ENCODE measurements around the gene PAH.

Gene PAH

GRCh38 chr12:102806110-102806509 is 110.9 kb downstream of the PAH start:
- TF ChIP-seq, protein P1, sequence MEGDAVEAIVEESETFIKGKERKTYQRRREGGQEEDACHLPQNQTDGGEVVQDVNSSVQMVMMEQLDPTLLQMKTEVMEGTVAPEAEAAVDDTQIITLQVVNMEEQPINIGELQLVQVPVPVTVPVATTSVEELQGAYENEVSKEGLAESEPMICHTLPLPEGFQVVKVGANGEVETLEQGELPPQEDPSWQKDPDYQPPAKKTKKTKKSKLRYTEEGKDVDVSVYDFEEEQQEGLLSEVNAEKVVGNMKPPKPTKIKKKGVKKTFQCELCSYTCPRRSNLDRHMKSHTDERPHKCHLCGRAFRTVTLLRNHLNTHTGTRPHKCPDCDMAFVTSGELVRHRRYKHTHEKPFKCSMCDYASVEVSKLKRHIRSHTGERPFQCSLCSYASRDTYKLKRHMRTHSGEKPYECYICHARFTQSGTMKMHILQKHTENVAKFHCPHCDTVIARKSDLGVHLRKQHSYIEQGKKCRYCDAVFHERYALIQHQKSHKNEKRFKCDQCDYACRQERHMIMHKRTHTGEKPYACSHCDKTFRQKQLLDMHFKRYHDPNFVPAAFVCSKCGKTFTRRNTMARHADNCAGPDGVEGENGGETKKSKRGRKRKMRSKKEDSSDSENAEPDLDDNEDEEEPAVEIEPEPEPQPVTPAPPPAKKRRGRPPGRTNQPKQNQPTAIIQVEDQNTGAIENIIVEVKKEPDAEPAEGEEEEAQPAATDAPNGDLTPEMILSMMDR (conservative IDR thresholded peaks at IDR 0.05; ENCODE audit: low read length), result no peak
- no peak for TF ChIP-seq EZH2phosphoT487 (IDR thresholded peaks at IDR 0.05; ENCODE audit: borderline replicate concordance)
- no peaks in the 10 kb centered on the region for H3K9me3 ChIP-seq (ENCODE audit: insufficient read depth, low read depth, low read length)
- H3K4me2 ChIP-seq (ENCODE audit: low read depth, low read length, poor library complexity, severe bottlenecking), result no peak overlapping the region

DNA sequence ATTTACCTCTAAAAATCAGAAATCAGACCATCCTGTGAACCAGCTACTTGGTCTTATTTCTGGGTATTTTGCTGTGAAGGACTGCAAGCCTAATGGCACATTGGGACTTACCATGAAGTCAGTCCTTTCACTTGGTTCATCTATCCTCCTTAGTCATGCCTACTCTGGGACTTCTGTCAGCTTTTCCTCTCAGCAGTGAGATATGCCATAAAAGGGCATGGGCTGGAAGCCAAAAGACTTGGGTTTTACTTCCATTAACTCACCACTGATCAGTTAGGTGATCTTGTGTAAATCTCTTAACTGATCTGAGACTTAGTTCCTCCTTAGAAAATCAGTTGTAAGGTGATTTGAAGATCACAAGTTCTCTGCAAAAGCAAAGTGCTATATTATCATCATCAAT is 116.5 kb downstream of the PAH start:
- Histone ChIP-seq H3F3A (ENCODE audit: low read depth) (no peaks in the 10 kb centered on the region), H3K9ac (ENCODE audit: low read depth, low read length, poor library complexity, severe bottlenecking) (no peak overlapping the region), H3K9me3 (ENCODE audit: insufficient read depth, low read depth, low read length) (no peaks in the 10 kb centered on the region), H3K4me1 (ENCODE audit: insufficient read depth, low read length, poor library complexity, severe bottlenecking) (no peaks in the 10 kb centered on the region), H3K4me2 (ENCODE audit: low read depth, low read length, poor library complexity, severe bottlenecking) (no peak overlapping the region), H3K27me3 (ENCODE audit: insufficient read depth, low read length, poor library complexity, severe bottlenecking) (no peaks in the 10 kb centered on the region), H3K4me3 (ENCODE audit: low read length, poor library complexity, severe bottlenecking) (no peak overlapping the region), H2AFZ (ENCODE audit: low read length) (no peak overlapping the region), H3K36me3 (ENCODE audit: insufficient read depth, low read length) (no peaks in the 10 kb centered on the region), H3K9me2 (replicated peaks; ENCODE audit: low read depth, low read length) (no peaks in the 10 kb centered on the region), H3K79me2 (ENCODE audit: insufficient read depth, low read length) (no peaks in the 10 kb centered on the region), H4K20me1 (ENCODE audit: insufficient read depth, low read length, poor library complexity, severe bottlenecking) (no peaks in the 10 kb centered on the region)
- TF ChIP-seq, protein P1 (conservative IDR thresholded peaks at IDR 0.05; ENCODE audit: low read length), result no peak
- no peak for TF ChIP-seq EZH2phosphoT487 (IDR thresholded peaks at IDR 0.05; ENCODE audit: borderline replicate concordance)

More at GRCh38 chr12:102806110-102806509, 110.9 kb downstream of the PAH start:
- Histone ChIP-seq H3K4me3 (ENCODE audit: low read length, poor library complexity, severe bottlenecking) (no peak overlapping the region), H3F3A (ENCODE audit: low read depth) (no peaks in the 10 kb centered on the region), H3K9me2 (replicated peaks; ENCODE audit: low read depth, low read length) (no peaks in the 10 kb centered on the region), H3K79me2 (ENCODE audit: insufficient read depth, low read length) (no peaks in the 10 kb centered on the region), H3K36me3 (ENCODE audit: insufficient read depth, low read length) (no peaks in the 10 kb centered on the region), H3K27me3 (ENCODE audit: insufficient read depth, low read length, poor library complexity, severe bottlenecking) (no peaks in the 10 kb centered on the region), H3K9ac (ENCODE audit: low read depth, low read length, poor library complexity, severe bottlenecking) (no peak overlapping the region), H2AFZ (ENCODE audit: low read length) (no peak overlapping the region), H3K4me1 (ENCODE audit: insufficient read depth, low read length, poor library complexity, severe bottlenecking) (no peaks in the 10 kb centered on the region), H4K20me1 (ENCODE audit: insufficient read depth, low read length, poor library complexity, severe bottlenecking) (no peaks in the 10 kb centered on the region)

DNA sequence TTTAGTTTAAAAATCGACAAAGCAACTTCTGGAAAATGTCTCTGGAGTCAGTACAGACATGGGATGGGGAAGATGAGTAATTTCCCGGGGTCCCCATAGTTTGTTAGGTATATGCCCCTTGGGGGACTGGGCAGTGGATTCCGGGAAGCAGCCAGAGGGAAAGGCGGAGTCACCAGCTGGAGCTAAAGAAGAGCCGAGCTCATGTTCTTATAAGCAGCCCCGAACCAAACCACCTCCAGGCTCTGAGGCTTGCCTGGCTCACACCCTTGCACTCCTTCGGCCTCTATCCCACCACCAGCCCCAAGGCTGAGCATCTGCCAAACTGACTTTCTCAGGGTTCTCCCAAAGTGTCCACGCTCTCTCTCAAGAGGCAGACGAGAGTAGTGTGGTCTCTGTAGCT is 117.8 kb downstream of the PAH start:
- no peaks in the 10 kb centered on the region for H3K4me1 ChIP-seq (ENCODE audit: insufficient read depth, low read length, poor library complexity, severe bottlenecking)
- H3K4me3 ChIP-seq (ENCODE audit: low read length, poor library complexity, severe bottlenecking), result no peak overlapping the region
- H3K27me3 ChIP-seq (ENCODE audit: insufficient read depth, low read length, poor library complexity, severe bottlenecking), result no peaks in the 10 kb centered on the region
- H3K9me2 ChIP-seq (replicated peaks; ENCODE audit: low read depth, low read length), result no peaks in the 10 kb centered on the region
- no peak overlapping the region for H2AFZ ChIP-seq (ENCODE audit: low read length)
- H3K9me3 ChIP-seq (ENCODE audit: insufficient read depth, low read depth, low read length), result no peaks in the 10 kb centered on the region
- H3K9ac ChIP-seq (ENCODE audit: low read depth, low read length, poor library complexity, severe bottlenecking), result no peak overlapping the region
- H3K4me2 ChIP-seq (ENCODE audit: low read depth, low read length, poor library complexity, severe bottlenecking), result no peak overlapping the region
- no peaks in the 10 kb centered on the region for H3F3A ChIP-seq (ENCODE audit: low read depth)
- no peaks in the 10 kb centered on the region for H3K36me3 ChIP-seq (ENCODE audit: insufficient read depth, low read length)
- no peaks in the 10 kb centered on the region for H3K79me2 ChIP-seq (ENCODE audit: insufficient read depth, low read length)
- H4K20me1 ChIP-seq (ENCODE audit: insufficient read depth, low read length, poor library complexity, severe bottlenecking), result no peaks in the 10 kb centered on the region
- TF ChIP-seq, protein P1 (conservative IDR thresholded peaks at IDR 0.05; ENCODE audit: low read length), result no peak
- TF ChIP-seq EZH2phosphoT487 (IDR thresholded peaks at IDR 0.05; ENCODE audit: borderline replicate concordance), result no peak

All from Loucy (cell line).